HG03139 (cell line): Measurements from ENCODE around the gene SDK2.

ENCODE experiments used
- ATAC-seq: cut with Tn5 transposase; IDR thresholded peaks from one replicate; pipeline ENCODE4 v1.9.1; 2021; ENCODE audit not compliant: unreplicated experiment

Gene SDK2

GRCh38 chr17:73292031-73292531 lies 352.2 kb downstream of the SDK2 start:
- ATAC-seq = no peak

- ATAC-seq = peak; percentile 84
Measured at GRCh38 chr17:73291260-73291801, 352.9 kb downstream of the SDK2 start.

- ATAC-seq = peak; percentile 37
Measured at GRCh38 chr17:73290399-73291259, 353.6 kb downstream of the SDK2 start.

- ATAC-seq = no peak
Measured at GRCh38 chr17:73289549-73290254, 354.5 kb downstream of the SDK2 start.

- no peak for ATAC-seq
Measured at GRCh38 chr17:73288534-73289302, 355.5 kb downstream of the SDK2 start.

GRCh38 chr17:73286863-73287296 lies 357.4 kb downstream of the SDK2 start:
- ATAC-seq = no peak

- no peak for ATAC-seq
Measured at GRCh38 chr17:73285916-73286862, 358.1 kb downstream of the SDK2 start.

GRCh38 chr17:73285603-73285908 lies 358.7 kb downstream of the SDK2 start:
- ATAC-seq = no peak

GRCh38 chr17:73284906-73285602 lies 359.2 kb downstream of the SDK2 start:
- ATAC-seq = no peak
